LNCaP clone FGC (cell line): ENCODE data around the gene TAOK2.

Source experiments
- DNase-seq: peaks from one replicate; pipeline ENCODE4 v3.0.0-alpha.2; 2011; ENCODE audit warnings: low read depth
- H3K4me3 ChIP-seq: 2 replicates; pipeline ENCODE4 v1.5.1; 2011; ENCODE audit warnings: mild to moderate bottlenecking, low read depth, low read length, control low read depth
- TF ChIP-seq, protein P1 (sequence below): IDR thresholded peaks from 2 replicates; pipeline ENCODE4 v1.5.1; 2012; ENCODE audit warnings: mild to moderate bottlenecking; ENCODE audit not compliant: control insufficient read depth, insufficient read depth; ENCODE audit errors: extremely low read depth

The TAOK2 gene

DNA sequence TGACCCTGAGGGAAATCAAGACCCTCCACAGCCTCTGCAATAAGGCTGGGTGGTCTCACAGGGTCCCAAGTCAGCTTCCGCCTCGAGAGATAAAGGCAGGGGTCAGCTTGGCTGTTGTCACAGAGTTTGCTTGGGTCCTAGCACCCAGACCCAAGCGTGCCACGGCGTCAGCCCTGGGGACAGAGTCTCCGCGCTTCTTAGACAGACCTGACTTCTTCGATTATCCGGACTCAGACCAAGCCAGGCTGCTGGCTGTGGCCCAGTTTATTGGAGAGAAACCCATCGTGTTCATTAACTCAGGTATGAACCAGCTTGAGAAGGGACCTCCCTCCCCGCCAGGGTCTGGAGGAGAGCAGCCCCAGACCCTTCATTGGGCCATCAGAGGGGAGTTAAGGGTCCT is 49.9 kb downstream of the TAOK2 start:
- DNase-seq = no peak
- TF ChIP-seq, protein P1, sequence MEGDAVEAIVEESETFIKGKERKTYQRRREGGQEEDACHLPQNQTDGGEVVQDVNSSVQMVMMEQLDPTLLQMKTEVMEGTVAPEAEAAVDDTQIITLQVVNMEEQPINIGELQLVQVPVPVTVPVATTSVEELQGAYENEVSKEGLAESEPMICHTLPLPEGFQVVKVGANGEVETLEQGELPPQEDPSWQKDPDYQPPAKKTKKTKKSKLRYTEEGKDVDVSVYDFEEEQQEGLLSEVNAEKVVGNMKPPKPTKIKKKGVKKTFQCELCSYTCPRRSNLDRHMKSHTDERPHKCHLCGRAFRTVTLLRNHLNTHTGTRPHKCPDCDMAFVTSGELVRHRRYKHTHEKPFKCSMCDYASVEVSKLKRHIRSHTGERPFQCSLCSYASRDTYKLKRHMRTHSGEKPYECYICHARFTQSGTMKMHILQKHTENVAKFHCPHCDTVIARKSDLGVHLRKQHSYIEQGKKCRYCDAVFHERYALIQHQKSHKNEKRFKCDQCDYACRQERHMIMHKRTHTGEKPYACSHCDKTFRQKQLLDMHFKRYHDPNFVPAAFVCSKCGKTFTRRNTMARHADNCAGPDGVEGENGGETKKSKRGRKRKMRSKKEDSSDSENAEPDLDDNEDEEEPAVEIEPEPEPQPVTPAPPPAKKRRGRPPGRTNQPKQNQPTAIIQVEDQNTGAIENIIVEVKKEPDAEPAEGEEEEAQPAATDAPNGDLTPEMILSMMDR = no peak
- no peak overlapping the region for H3K4me3 ChIP-seq

DNA sequence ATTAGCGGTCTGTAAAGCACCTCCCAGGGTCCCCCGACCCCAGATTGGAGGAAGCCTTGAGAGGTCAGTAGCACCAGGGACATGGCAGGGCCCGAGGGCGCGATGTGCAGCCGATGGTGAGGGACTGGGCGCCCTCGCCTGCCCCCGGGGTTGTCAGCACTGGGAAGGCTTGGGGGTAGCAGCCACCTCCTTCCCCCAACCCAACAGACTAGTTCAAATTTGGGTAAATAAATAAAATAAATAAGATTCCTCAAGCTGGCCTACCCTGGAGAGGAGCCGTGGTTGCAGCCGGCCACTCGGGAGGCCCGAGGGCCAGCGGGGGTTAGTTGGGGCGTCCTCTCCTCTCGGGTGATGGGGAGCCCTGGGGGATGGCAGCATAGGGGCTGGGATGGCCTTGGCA is 50.8 kb downstream of the TAOK2 start:
- DNase-seq = no peak

DNA sequence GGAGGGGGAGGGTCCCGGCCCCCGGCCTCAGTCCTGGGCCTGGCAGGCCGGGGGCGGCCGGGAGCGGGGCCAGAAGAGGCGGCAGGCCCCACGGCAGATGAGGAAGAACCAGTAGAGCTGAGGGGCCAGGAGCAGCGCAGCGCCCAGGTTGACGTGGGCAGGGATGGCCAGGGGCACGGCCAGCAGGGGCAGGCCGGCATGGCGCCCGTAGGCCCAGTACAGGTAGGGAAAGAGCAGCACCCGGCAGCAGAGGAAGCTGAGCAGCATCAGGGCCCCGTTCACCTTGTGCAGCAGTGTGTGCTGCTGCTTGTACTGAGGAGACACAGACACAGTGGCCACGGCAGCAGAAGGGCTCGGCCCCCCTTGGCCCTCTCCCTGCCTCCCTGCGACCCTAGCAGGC is 51.5 kb downstream of the TAOK2 start:
- no peak for DNase-seq
- TF ChIP-seq, protein P1 = no peak
- no peak overlapping the region for H3K4me3 ChIP-seq

More for the DNA sequence above, 50.8 kb downstream of the TAOK2 start:
- TF ChIP-seq, protein P1 = no peak
- H3K4me3 ChIP-seq = no peak overlapping the region

DNA sequence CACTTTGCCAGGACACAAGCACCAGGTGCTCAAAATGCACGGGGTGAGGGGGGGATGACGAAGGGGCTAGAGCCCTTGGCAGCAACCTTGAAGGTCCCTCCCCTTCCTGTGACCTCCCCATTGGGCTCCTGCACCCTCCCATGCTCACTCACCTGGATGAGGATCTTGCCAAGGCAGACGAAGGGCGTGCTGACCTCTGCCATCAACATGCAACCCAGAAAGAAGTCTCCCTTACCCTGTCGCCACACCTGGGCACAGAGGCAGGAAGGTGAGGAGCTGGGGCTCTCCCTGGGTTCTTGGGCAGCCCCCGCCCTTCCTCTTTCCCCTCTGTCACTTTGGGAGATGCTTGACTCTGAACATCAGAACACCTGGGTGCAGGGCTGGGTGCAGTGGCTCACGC is 51.9 kb downstream of the TAOK2 start:
- DNase-seq = no peak
- H3K4me3 ChIP-seq = no peak overlapping the region
- TF ChIP-seq, protein P1 = no peak

DNA sequence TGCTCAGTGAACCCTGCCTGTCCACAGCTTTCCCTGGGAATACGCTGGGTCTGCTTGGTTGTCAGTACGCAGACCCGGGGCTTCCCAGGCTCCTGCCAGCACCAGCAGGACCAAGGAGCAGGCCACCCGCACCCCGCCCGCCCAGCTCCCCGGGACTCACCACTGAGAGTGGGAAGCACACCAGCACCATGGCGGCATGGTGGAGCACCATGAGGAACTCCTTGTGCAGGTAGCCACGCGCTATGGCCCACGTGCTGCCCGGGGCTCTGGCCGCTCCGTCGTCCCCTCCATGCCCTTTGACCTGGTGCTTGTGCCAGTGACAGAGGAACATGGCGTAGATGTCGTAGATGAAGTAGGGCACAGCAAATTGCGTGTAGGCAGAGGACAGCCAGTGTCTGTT is 52.8 kb downstream of the TAOK2 start:
- TF ChIP-seq, protein P1 = no peak
- H3K4me3 ChIP-seq = no peak overlapping the region
- DNase-seq = no peak

DNA sequence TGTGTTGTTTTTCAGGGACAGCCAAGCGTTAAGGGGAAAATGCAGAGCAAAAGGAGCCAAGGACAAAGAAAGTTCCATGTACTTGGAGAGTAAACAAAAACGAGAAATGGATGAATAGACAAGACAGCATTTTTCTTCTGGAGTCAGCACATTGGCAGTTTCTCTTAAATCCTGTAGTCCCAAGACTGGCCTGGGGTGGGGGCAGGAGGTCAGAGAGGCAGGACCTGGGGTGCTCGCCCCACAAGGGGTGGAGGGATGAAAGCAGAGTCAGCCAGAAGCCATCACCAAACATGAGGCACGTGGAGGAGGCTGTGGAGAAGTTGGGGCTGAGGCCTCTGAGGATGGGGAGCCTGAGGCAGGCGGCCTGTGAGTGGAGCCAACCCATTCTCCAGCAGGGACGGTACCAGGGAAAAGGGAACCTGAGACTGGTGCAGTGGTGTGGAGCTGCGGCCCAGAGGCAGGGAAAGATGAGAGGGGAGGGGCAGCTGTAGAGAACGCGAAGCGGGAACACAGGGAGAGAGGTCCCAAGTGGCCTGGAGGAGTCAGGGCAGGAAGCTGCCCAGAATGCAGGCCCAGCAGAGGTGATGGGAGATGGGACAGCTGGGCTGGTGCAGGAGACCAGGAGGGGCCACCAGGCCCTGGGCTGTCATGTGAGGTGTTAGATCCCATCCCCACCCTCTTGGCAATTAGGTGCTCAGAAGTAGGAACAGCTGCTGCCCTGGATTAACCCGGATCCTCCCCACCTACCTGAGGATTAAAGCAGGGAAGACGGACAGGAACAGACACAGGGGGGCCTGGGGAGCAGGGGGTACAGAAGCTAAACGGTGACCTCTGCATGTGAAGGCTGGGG is 54.1 kb downstream of the TAOK2 start:
- H3K4me3 ChIP-seq = no peak overlapping the region
- no peak for DNase-seq
- TF ChIP-seq, protein P1 = no peak
